Measurements from ENCODE around the gene ELAVL1. TPM values are rescaled to one million over a fixed set of nuclear protein-coding genes. Genes with fewer than 3 reads are reported as not detected.

Gene ELAVL1
- total and polyA plus RNA-seq, 2 donors (not counting 1 experiment from before 2014, with no cell fraction given): 21.8 to 63.5 TPM

DNA sequence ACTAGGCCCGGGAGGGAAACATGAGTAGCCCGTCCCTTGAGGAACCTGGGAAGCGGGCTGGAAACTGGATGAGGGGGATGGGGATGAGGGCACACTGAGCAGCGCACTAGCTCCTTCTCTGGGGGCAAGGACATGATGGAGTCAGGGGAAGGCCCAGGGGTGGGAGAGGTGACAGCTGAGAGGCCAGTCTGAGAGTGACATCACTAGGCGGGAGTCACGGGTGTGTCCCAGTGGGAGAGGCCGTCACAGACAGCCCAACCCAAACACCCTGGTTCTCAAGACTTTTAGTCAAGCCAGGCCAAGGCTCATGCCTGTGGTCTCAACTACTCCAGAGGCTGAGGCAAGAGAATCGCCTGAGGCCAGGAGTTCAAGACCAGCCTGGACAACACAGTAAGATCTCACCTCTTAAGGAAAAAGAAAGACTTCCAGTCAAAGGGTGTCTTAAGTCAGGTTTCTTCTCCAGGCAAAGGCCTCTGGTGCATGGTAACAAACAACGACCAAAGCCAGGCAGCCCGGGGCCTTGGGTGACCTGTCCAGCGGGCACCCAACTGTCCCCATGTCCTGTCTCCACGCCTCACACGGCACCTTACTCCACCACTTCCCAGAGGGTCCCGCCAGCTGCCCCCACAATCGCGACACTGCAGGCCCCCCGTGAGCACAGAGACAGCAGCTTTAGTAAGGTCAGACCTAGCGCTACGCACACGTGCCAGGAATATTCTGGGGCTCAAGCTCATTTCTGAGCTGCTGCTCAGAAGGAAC is 36.5 kb downstream of the ELAVL1 start:
- Histone ChIP-seq H3K4me1 (ENCODE audit: control insufficient read depth in 2 of 2, insufficient read depth in 2 of 2, low read length in 2 of 2) (no peaks in the 10 kb centered on the region), H3K9ac (ENCODE audit: low read length) (no peak overlapping the region), H3K4me3 (ENCODE audit: control extremely low read depth in 1 of 5, extremely low read depth in 1 of 5, insufficient read depth in 1 of 5, low read depth in 2 of 5, low read length in 4 of 5) (no peak overlapping the region), H3K79me2 (ENCODE audit: control insufficient read depth, insufficient read depth, low read length) (no peaks in the 10 kb centered on the region), H3K4me2 (replicated peaks; ENCODE audit: low read depth, low read length, poor library complexity, severe bottlenecking) (no peak overlapping the region), H3K36me3 (replicated peaks in 1 of 2; ENCODE audit: control extremely low read depth in 1 of 2, control insufficient read depth in 1 of 2, extremely low read depth in 1 of 2, insufficient read depth in 2 of 2, low read length in 1 of 2) (peaks cover 3 to 62% of the 10 kb centered on the region in 2 experiments), H3K27ac (ENCODE audit: low read length in 2 of 2) (no peak overlapping the region), H2AFZ (ENCODE audit: insufficient read depth, low read depth, low read length, poor library complexity, severe bottlenecking) (no peak overlapping the region), H3K27me3 (replicated peaks in 1 of 4; ENCODE audit: control extremely low read depth in 1 of 4, control insufficient read depth in 3 of 4, insufficient read depth in 4 of 4, low read length in 3 of 4) (no peaks in the 10 kb centered on the region), H4K20me1 (ENCODE audit: control insufficient read depth, insufficient read depth, low read length, poor library complexity, severe bottlenecking) (no peaks in the 10 kb centered on the region), H3K9me3 (ENCODE audit: control extremely low read depth in 1 of 3, control insufficient read depth in 2 of 3, insufficient read depth in 1 of 3, low read length in 2 of 3) (no peaks in the 10 kb centered on the region)
- CTCF ChIA-PET: interaction anchor here (0.7 to 2.7 kb wide), 4 partner anchors 12 to 283 kb away, joined by 3 to 8 read pairs (median 4); no protein-coding TSS in a partner anchor
- intact Hi-C loops (cut with micrococcal nuclease): no loop called here
- WGBS (ENCODE audit: insufficient coverage): 96% methylated on average over 20 of the region's 20 CpGs
- Mint-ChIP-seq H3K9me3 (ENCODE audit: insufficient read depth) (no peaks in the 10 kb centered on the region), H3K4me1 (no peaks in the 10 kb centered on the region), H3K4me3 (no peak overlapping the region), H3K27me3 (no peaks in the 10 kb centered on the region), H3K27ac (no peak overlapping the region)
- ATAC-seq (ENCODE audit: low read depth) (no peak), DNase-seq (no peak)
- TF ChIP-seq EZH2 (IDR thresholded peaks at IDR 0.05; ENCODE audit: borderline replicate concordance, insufficient read depth, low read depth, low read length, poor library complexity, severe bottlenecking): no peak
- TF ChIP-seq, protein P1, sequence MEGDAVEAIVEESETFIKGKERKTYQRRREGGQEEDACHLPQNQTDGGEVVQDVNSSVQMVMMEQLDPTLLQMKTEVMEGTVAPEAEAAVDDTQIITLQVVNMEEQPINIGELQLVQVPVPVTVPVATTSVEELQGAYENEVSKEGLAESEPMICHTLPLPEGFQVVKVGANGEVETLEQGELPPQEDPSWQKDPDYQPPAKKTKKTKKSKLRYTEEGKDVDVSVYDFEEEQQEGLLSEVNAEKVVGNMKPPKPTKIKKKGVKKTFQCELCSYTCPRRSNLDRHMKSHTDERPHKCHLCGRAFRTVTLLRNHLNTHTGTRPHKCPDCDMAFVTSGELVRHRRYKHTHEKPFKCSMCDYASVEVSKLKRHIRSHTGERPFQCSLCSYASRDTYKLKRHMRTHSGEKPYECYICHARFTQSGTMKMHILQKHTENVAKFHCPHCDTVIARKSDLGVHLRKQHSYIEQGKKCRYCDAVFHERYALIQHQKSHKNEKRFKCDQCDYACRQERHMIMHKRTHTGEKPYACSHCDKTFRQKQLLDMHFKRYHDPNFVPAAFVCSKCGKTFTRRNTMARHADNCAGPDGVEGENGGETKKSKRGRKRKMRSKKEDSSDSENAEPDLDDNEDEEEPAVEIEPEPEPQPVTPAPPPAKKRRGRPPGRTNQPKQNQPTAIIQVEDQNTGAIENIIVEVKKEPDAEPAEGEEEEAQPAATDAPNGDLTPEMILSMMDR (IDR thresholded peaks at IDR 0.05): no peak
- POLR2A ChIA-PET: no interaction called here

Measured in B cell (primary cell).